Osteoblast (primary cell): ENCODE data around the gene LRRC72. TPM values are rescaled to one million over a fixed set of nuclear protein-coding genes. Genes with fewer than 3 reads are reported as not detected.

Experiments
- DNase-seq: peaks from one replicate; pipeline ENCODE4 v3.0.0; 2011; ENCODE audit warnings: low spot score, mixed read lengths; ENCODE audit not compliant: insufficient read length; ENCODE audit errors: missing footprints
- H2AFZ ChIP-seq: 2 replicates; pipeline ENCODE4 v1.6.0; 2011; ENCODE audit warnings: mild to moderate bottlenecking, low read length
- H3K27ac ChIP-seq: 2 replicates; pipeline ENCODE4 v1.5.1; 2011; ENCODE audit warnings: mild to moderate bottlenecking, low read depth, low read length, moderate library complexity
- H3K27me3 ChIP-seq: 2 replicates; pipeline ENCODE4 v1.6.0; 2012; ENCODE audit warnings: mild to moderate bottlenecking, control low read depth, inconsistent platforms, low read length, moderate library complexity; ENCODE audit not compliant: insufficient read depth
- H3K36me3 ChIP-seq: 2 replicates; pipeline ENCODE4 v1.5.1; 2011; ENCODE audit warnings: mild to moderate bottlenecking, low read length, control low read depth, moderate library complexity; ENCODE audit not compliant: insufficient read depth
- H3K4me1 ChIP-seq: 2 replicates; pipeline ENCODE4 v1.5.1; 2011; ENCODE audit warnings: mild to moderate bottlenecking, low read length, control low read depth, moderate library complexity; ENCODE audit not compliant: insufficient read depth
- H3K4me2 ChIP-seq: 2 replicates; pipeline ENCODE4 v1.6.0; 2011; ENCODE audit warnings: mild to moderate bottlenecking, low read length; ENCODE audit not compliant: insufficient read depth
- H3K4me3 ChIP-seq: fragments of 200-600 bp; sonication (generic); 3 replicates; pipeline ENCODE4 v1.5.1; 2012; ENCODE audit warnings: mild to moderate bottlenecking, low read length, inconsistent platforms; ENCODE audit not compliant: insufficient read depth
- H3K79me2 ChIP-seq: 2 replicates; pipeline ENCODE4 v1.6.0; 2012; ENCODE audit warnings: mild to moderate bottlenecking, low read length, control low read depth, inconsistent platforms; ENCODE audit not compliant: insufficient read depth
- H3K9me3 ChIP-seq: 2 replicates; pipeline ENCODE4 v1.5.1; 2011; ENCODE audit warnings: low read depth, low read length, control low read depth
- H4K20me1 ChIP-seq: 2 replicates; pipeline ENCODE4 v1.6.0; 2012; ENCODE audit warnings: mild to moderate bottlenecking, low read length, control low read depth; ENCODE audit not compliant: insufficient read depth
- CTCF ChIP-seq: IDR thresholded peaks from 2 replicates; pipeline ENCODE4 v1.5.1; 2011; ENCODE audit warnings: mild to moderate bottlenecking, low read depth, low read length, moderate library complexity; ENCODE audit errors: extremely low read depth
- total RNA-seq: library from RNA; depleted of rRNA; stranded (reverse); fragments of >200 nt; gene quantifications from 2 replicates; pipeline ENCODE4 v1.2.3, GENCODE V29; 2012

LRRC72 gene
- total RNA-seq, 1 donor = not detected

- Histone ChIP-seq H3K4me2 (no peak overlapping the region), H3K36me3 (no peaks in the 10 kb centered on the region), H3K9me3 (no peaks in the 10 kb centered on the region), H3K27ac (no peak overlapping the region), H2AFZ (no peak overlapping the region), H3K79me2 (no peaks in the 10 kb centered on the region), H4K20me1 (no peaks in the 10 kb centered on the region), H3K4me1 (no peaks in the 10 kb centered on the region), H3K4me3 (no peak overlapping the region), H3K27me3 (no peaks in the 10 kb centered on the region)
- DNase-seq = no peak
- no peak for TF ChIP-seq CTCF
These were observed 36.0 kb downstream of the LRRC72 start for GRCh38 chr7:16562456-16563220.

- Histone ChIP-seq H3K27ac (no peak overlapping the region), H3K36me3 (no peaks in the 10 kb centered on the region), H3K4me3 (no peak overlapping the region), H3K27me3 (no peaks in the 10 kb centered on the region), H3K4me2 (peak overlapping the region; percentile 41), H2AFZ (peak overlapping the region; percentile 32), H3K79me2 (no peaks in the 10 kb centered on the region), H4K20me1 (no peaks in the 10 kb centered on the region), H3K9me3 (no peaks in the 10 kb centered on the region), H3K4me1 (no peaks in the 10 kb centered on the region)
- no peak for TF ChIP-seq CTCF
- DNase-seq = peak; percentile 31
These were observed 36.8 kb downstream of the LRRC72 start for GRCh38 chr7:16563281-16564022.

- Histone ChIP-seq H4K20me1 (no peaks in the 10 kb centered on the region), H3K9me3 (no peaks in the 10 kb centered on the region), H3K27ac (no peak overlapping the region), H3K36me3 (no peaks in the 10 kb centered on the region), H3K4me3 (no peak overlapping the region), H3K4me2 (no peak overlapping the region), H3K27me3 (no peaks in the 10 kb centered on the region), H2AFZ (no peak overlapping the region), H3K4me1 (no peaks in the 10 kb centered on the region), H3K79me2 (no peaks in the 10 kb centered on the region)
- no peak for TF ChIP-seq CTCF
- no peak for DNase-seq
These were observed 37.4 kb downstream of the LRRC72 start for GRCh38 chr7:16564023-16564380.

- no peak overlapping the region for H2AFZ ChIP-seq
- H3K79me2 ChIP-seq = no peaks in the 10 kb centered on the region
- no peaks in the 10 kb centered on the region for H3K36me3 ChIP-seq
- no peak overlapping the region for H3K4me3 ChIP-seq
- H3K9me3 ChIP-seq = no peaks in the 10 kb centered on the region
- H3K27me3 ChIP-seq = no peaks in the 10 kb centered on the region
- H3K4me2 ChIP-seq = peak overlapping the region; percentile 34
- peak; percentile 71 for TF ChIP-seq CTCF
- peak; percentile 56 for DNase-seq
- H3K27ac ChIP-seq = no peak overlapping the region
- H4K20me1 ChIP-seq = no peaks in the 10 kb centered on the region
- H3K4me1 ChIP-seq = no peaks in the 10 kb centered on the region
These were observed 38.3 kb downstream of the LRRC72 start for GRCh38 chr7:16564909-16565426.
